Measurements from ENCODE around the gene SLC7A5. TPM values are rescaled to one million over a fixed set of nuclear protein-coding genes. Genes with fewer than 3 reads are reported as not detected.
A peak's percentile ranks its signal among the peaks of the same experiment; 100 is the strongest.
"Not testable (repeated sequence)": the region's sequence is repeated elsewhere in the genome, so short reads cannot be mapped to it uniquely, and the experiment has no call there.

The SLC7A5 gene
- polyA plus RNA-seq, 2 of the 4 experiments (the other 2 are of a cell fraction), result 265 to 972 TPM

GRCh38 chr16:87897521-87898505, 28.5 kb upstream of the SLC7A5 start:
- peaks cover 7% of the 10 kb centered on the region; the same call in 2 of the 3 replicates for H3K4me1 ChIP-seq
- peak; percentile 45 to 55; a peak in 3 of 6 replicates for ATAC-seq
- H3K27ac ChIP-seq, result no peak overlapping the region
- no peak overlapping the region for H3K4me3 ChIP-seq
- H3K9me3 ChIP-seq, result no peaks in the 10 kb centered on the region
- ChIA-PET POLR2A (no interaction called here), CTCF (interaction anchor here (1.6 to 2.5 kb wide), 4 partner anchors 12 to 119 kb away, joined by 3 to 10 read pairs (median 6); no protein-coding TSS in a partner anchor)
- no peak overlapping the region for H3K4me2 ChIP-seq
- TF ChIP-seq RNF2 (IDR thresholded peaks at IDR 0.05; ENCODE audit: borderline replicate concordance, low read depth) (no peak), CBX8 (IDR thresholded peaks at IDR 0.05) (no peak), CHD2 (IDR thresholded peaks at IDR 0.05; ENCODE audit: low read length, partially characterized antibody) (no peak), HOXB5 (CRISPR knock-in tag; IDR thresholded peaks at IDR 0.05) (no peak), JUNB (IDR thresholded peaks at IDR 0.05) (no peak), JUN (IDR thresholded peaks at IDR 0.05) (no peak), USF2 (IDR thresholded peaks at IDR 0.05) (no peak), ESRRA (IDR thresholded peaks at IDR 0.05; ENCODE audit: borderline replicate concordance, low read length) (no peak), MAFK (IDR thresholded peaks at IDR 0.05; ENCODE audit: partially characterized antibody) (no peak), BHLHE40 (IDR thresholded peaks at IDR 0.05; ENCODE audit: low read depth, low read length) (no peak), CHD4 (IDR thresholded peaks at IDR 0.05; ENCODE audit: borderline replicate concordance) (no peak), ZC3H11A (IDR thresholded peaks at IDR 0.05) (no peak), HOXB13 (CRISPR knock-in tag; IDR thresholded peaks at IDR 0.05; ENCODE audit: low read depth) (no peak), ZFP36 (IDR thresholded peaks at IDR 0.05; ENCODE audit: borderline replicate concordance, partially characterized antibody) (no peak), CTCF (IDR thresholded peaks at IDR 0.05) (no peak), EHMT2 (IDR thresholded peaks at IDR 0.05; ENCODE audit: low read depth) (no peak)
- WGBS (ENCODE audit: missing lambda C conversion rate), result 74% methylated on average over 19 of the region's 20 CpGs
- no peak for FAIRE-seq
- no peak for DNase-seq (ENCODE audit: low read depth in 1 of 2, low spot score in 1 of 2)

GRCh38 chr16:87896924-87897520, 27.7 kb upstream of the SLC7A5 start:
- H3K4me2 ChIP-seq; DNase-seq (ENCODE audit: low read depth in 1 of 2, low spot score in 1 of 2); H3K27ac ChIP-seq; H3K9me3 ChIP-seq; FAIRE-seq; ATAC-seq; POLR2A ChIA-PET; H3K4me3 ChIP-seq; H3K4me1 ChIP-seq: not testable (repeated sequence)
- CTCF ChIA-PET, result interaction anchor here (1.6 to 2.5 kb wide), 3 partner anchors 19 to 118 kb away, joined by 3 to 10 read pairs (median 6); no protein-coding TSS in a partner anchor
- 78% methylated on average over 13 of the region's 16 CpGs for WGBS (ENCODE audit: missing lambda C conversion rate)

- 87% methylated on average over 17 of the region's 17 CpGs for WGBS (ENCODE audit: missing lambda C conversion rate)
- FAIRE-seq; H3K9me3 ChIP-seq; ATAC-seq; POLR2A ChIA-PET; H3K4me2 ChIP-seq; H3K27ac ChIP-seq; H3K4me3 ChIP-seq; DNase-seq (ENCODE audit: low read depth in 1 of 2, low spot score in 1 of 2); H3K4me1 ChIP-seq: not testable (repeated sequence)
- CTCF ChIA-PET, result interaction anchor here (1.6 to 2.5 kb wide), 2 partner anchors 18 to 117 kb away, joined by 3 to 10 read pairs; no protein-coding TSS in a partner anchor
Measured at GRCh38 chr16:87896176-87896890, 27.0 kb upstream of the SLC7A5 start.

All from A549 (cell line).